H4 (cell line): ENCODE data around the gene PPARA. TPM values are rescaled to one million over a fixed set of nuclear protein-coding genes. Genes with fewer than 3 reads are reported as not detected.

ENCODE experiments used
- DNase-seq: peaks from one replicate; pipeline ENCODE4 v3.0.0-alpha.2; 2015; ENCODE audit warnings: low spot score
- total RNA-seq: library from RNA; depleted of rRNA; stranded (reverse); fragments of >200 nt; shearing (Covaris generic); gene quantifications from 2 replicates; pipeline ENCODE4 v1.2.3, GENCODE V29; 2014; rRNA removed

Gene PPARA
- total RNA-seq, 1 experiment from 2014 or later = 4.6 TPM

- no peak for DNase-seq
These were observed 140.8 kb downstream of the PPARA start for GRCh38 chr22:46290843-46291785.

GRCh38 chr22:46292173-46292572 lies 141.8 kb downstream of the PPARA start:
- no peak for DNase-seq

- no peak for DNase-seq
These were observed 142.4 kb downstream of the PPARA start for GRCh38 chr22:46292732-46293131.

Other genes starting within 250 kb of the PPARA start
- 0.66 and 1.9 TPM in 2 replicates for gene WNT7B, start 173.4 kb upstream of the PPARA start, total RNA-seq
- 3.2 and 8.2 TPM in 2 replicates for gene CDPF1, start 99.8 kb downstream of the PPARA start, total RNA-seq
- not detected in 2 replicates for gene PKDREJ, start 112.8 kb downstream of the PPARA start, total RNA-seq
- 21.5 and 26.9 TPM in 2 replicates for gene TTC38, start 117.5 kb downstream of the PPARA start, total RNA-seq
- gene GTSE1, start 146.3 kb downstream of the PPARA start, total RNA-seq = 13.5 and 13.9 TPM in 2 replicates
- gene TRMU, start 185.2 kb downstream of the PPARA start, total RNA-seq = 37.0 and 39.5 TPM in 2 replicates